ENCODE results near the gene RNF5. TPM values are rescaled to one million over a fixed set of nuclear protein-coding genes. Genes with fewer than 3 reads are reported as not detected.

RNF5 gene
- total RNA-seq, 1 experiment from 2014 or later = 114 TPM

- Mint-ChIP-seq H3K9me3 (no peaks in the 10 kb centered on the region), H3K4me1 (peaks cover 40% of the 10 kb centered on the region), H3K27me3 (ENCODE audit: low read depth) (peaks cover 51% of the 10 kb centered on the region), H3K4me3 (no peak overlapping the region; the same call in 1 of the 2 replicates), H3K36me3 (no peaks in the 10 kb centered on the region), H3K27ac (peak overlapping the region; percentile 3; the same call in 1 of the 2 replicates)
- DNase-seq (ENCODE audit: low spot score) (no peak), ATAC-seq (no peak)
- POLR2A ChIA-PET = interaction anchor here (0.6 to 1.5 kb wide), 4 partner anchors 18 to 99 kb away, joined by 3 to 6 read pairs (median 4); partner anchors contain the start of gene ATF6B
- CTCF ChIA-PET = interaction anchor here (0.9 to 1.1 kb wide), 2 partner anchors 15 to 16 kb away, joined by 3 read pairs; partner anchors contain the start of gene FKBPL
- TF ChIP-seq PRDM15 (CRISPR knock-in tag; IDR thresholded peaks at IDR 0.05) (peak; percentile 55), CREM (CRISPR knock-in tag; IDR thresholded peaks at IDR 0.05) (no peak), ATF1 (CRISPR knock-in tag; IDR thresholded peaks at IDR 0.05) (no peak), GTF2I (CRISPR knock-in tag; conservative IDR thresholded peaks at IDR 0.05) (no peak)
Observed at GRCh38 chr6:32146687-32147086, 31.5 kb upstream of the RNF5 start.

- no peak for TF ChIP-seq MYBL2 (CRISPR knock-in tag; IDR thresholded peaks at IDR 0.05)
- no peak for TF ChIP-seq PRDM15 (CRISPR knock-in tag; IDR thresholded peaks at IDR 0.05)
- TF ChIP-seq RORB (CRISPR knock-in tag; IDR thresholded peaks at IDR 0.05) = no peak
- TF ChIP-seq PREB (CRISPR knock-in tag; IDR thresholded peaks at IDR 0.05; ENCODE audit: borderline replicate concordance) = no peak
- no peak for TF ChIP-seq NFYB (CRISPR knock-in tag; conservative IDR thresholded peaks at IDR 0.05; ENCODE audit: low read depth)
- no peak for TF ChIP-seq EMX1 (CRISPR knock-in tag; IDR thresholded peaks at IDR 0.05)
- TF ChIP-seq ATF1 (CRISPR knock-in tag; IDR thresholded peaks at IDR 0.05) = no peak
- no peak for TF ChIP-seq IRF1 (CRISPR knock-in tag; IDR thresholded peaks at IDR 0.05)
- TF ChIP-seq ELF4 (CRISPR knock-in tag; IDR thresholded peaks at IDR 0.05; ENCODE audit: low read depth) = no peak
- no peak for TF ChIP-seq TEAD4 (CRISPR knock-in tag; IDR thresholded peaks at IDR 0.05)
- no peak for TF ChIP-seq TCF7 (CRISPR knock-in tag; IDR thresholded peaks at IDR 0.05; ENCODE audit: low read depth)
- no peak for TF ChIP-seq MLX (CRISPR knock-in tag; IDR thresholded peaks at IDR 0.05)
- TF ChIP-seq KAT7 (CRISPR knock-in tag; IDR thresholded peaks at IDR 0.05; ENCODE audit: borderline replicate concordance) = no peak
- no peak for TF ChIP-seq MAX (CRISPR knock-in tag; IDR thresholded peaks at IDR 0.05)
- TF ChIP-seq TP53 (CRISPR knock-in tag; IDR thresholded peaks at IDR 0.05) = no peak
- TF ChIP-seq GTF2I (CRISPR knock-in tag; conservative IDR thresholded peaks at IDR 0.05) = no peak
- no peak for TF ChIP-seq ZBTB43 (CRISPR knock-in tag; IDR thresholded peaks at IDR 0.05)
- no peak for TF ChIP-seq OVOL2 (CRISPR knock-in tag; IDR thresholded peaks at IDR 0.05; ENCODE audit: borderline replicate concordance)
- TF ChIP-seq ZNF512 (CRISPR knock-in tag; IDR thresholded peaks at IDR 0.05; ENCODE audit: borderline replicate concordance) = no peak
- peaks cover 46% of the 10 kb centered on the region for H3K4me1 Mint-ChIP-seq
- peaks cover 59% of the 10 kb centered on the region for H3K27me3 Mint-ChIP-seq (ENCODE audit: low read depth)
- DNase-seq (ENCODE audit: low spot score) = no peak
- CTCF ChIA-PET = interaction anchor here (1.3 to 2.9 kb wide), 5 partner anchors 9 to 691 kb away, joined by 4 to 38 read pairs (median 11); partner anchors contain the start of genes ATF6B, FKBPL and TAP2
- POLR2A ChIA-PET = no interaction called here
- H3K4me3 Mint-ChIP-seq = peak overlapping the region; percentile 95
- no peak for ATAC-seq
- H3K36me3 Mint-ChIP-seq = no peaks in the 10 kb centered on the region
- peak overlapping the region; percentile 12; the same call in 1 of the 2 replicates for H3K27ac Mint-ChIP-seq
- no peaks in the 10 kb centered on the region for H3K9me3 Mint-ChIP-seq
Observed at GRCh38 chr6:32147401-32148132, 30.6 kb upstream of the RNF5 start.
